Adrenal gland (tissue), 12 donors: ENCODE data around the gene RNASEL. TPM values are rescaled to one million over a fixed set of nuclear protein-coding genes. Genes with fewer than 3 reads are reported as not detected.

Experiments
- DNase-seq, 7 donors: peaks; one replicate each; pipeline ENCODE4 v3.0.0-alpha.2; 2019 to 2020
- H3K27ac ChIP-seq, 5 donors: fragments of 200-600 bp; sonication (generic) in 4 of 5; 1 replicate in 3 of 5; 2 replicates in 2 of 5; pipeline versions ENCODE4 v1.5.1 to v1.8.0; 2016 to 2020; ENCODE audit warnings: mild to moderate bottlenecking in 1 of 5
- H3K27me3 ChIP-seq: fragments of 200-600 bp; 2 replicates; pipeline ENCODE4 v1.8.0; 2021
- H3K36me3 ChIP-seq, 2 donors: fragments of 200-600 bp; replicated peaks in 1 of 2; 1 replicate in 1 of 2; 2 replicates in 1 of 2; pipeline versions ENCODE4 v1.5.1 to v1.8.0; 2018 to 2022
- H3K4me1 ChIP-seq, 2 donors: fragments of 200-600 bp; replicated peaks in 1 of 2; 1 replicate in 1 of 2; 2 replicates in 1 of 2; pipeline versions ENCODE4 v1.5.1 to v1.8.0; 2018 to 2021
- H3K4me3 ChIP-seq, 4 donors: fragments of 200-600 bp; sonication (generic) in 3 of 4; one replicate each; pipeline ENCODE4 v1.5.1; 2016 to 2018
- H3K9me3 ChIP-seq, 3 donors: fragments of 200-600 bp; sonication (generic) in 1 of 3; replicated peaks in 1 of 3; 1 replicate in 2 of 3; 2 replicates in 1 of 3; pipeline versions ENCODE4 v1.5.1 to v1.8.0; 2016 to 2021
- CTCF ChIP-seq, 6 experiments: fragments of 450-650 bp in 4 of 6; fragments of 200-600 bp in 2 of 6; sonication (generic) in 1 of 6; IDR thresholded peaks; 1 replicate in 5 of 6; 2 replicates in 1 of 6; pipeline versions ENCODE4 v1.5.1 to v1.8.0; 2016 to 2021; ENCODE audit warnings: antibody characterized with exemption in 6 of 6, mild to moderate bottlenecking in 2 of 6, moderate library complexity in 1 of 6
- POLR2A ChIP-seq, 2 donors: fragments of 450-650 bp; IDR thresholded peaks; one replicate each; pipeline ENCODE4 v1.6.1; 2017; ENCODE audit warnings: antibody characterized with exemption in 2 of 2, mild to moderate bottlenecking in 2 of 2, moderate library complexity in 1 of 2
- WGBS, 4 donors: extraction: QIAGEN DNeasy Blood & Tissue Kit in 2 of 4; methylation state at CpG; one replicate each; pipeline versions ENCODE4 v1.1.5 to v1.1.7; 2013 to 2017; 5-methylcytosine and 5-hydroxymethylcytosine counted together
- intact Hi-C, 2 donors: fragments of 100-400 bp; cut with DNase I; formaldehyde crosslinking; loops; one replicate each; pipeline versions ENCODE4 v1.14.1 to v1.15.0; 2022 to 2023
- polyA plus RNA-seq, 3 donors: library from polyadenylated mRNA; stranded (reverse); fragments of 200-250 nt in 2 of 3; fragments of 350-450 nt in 1 of 3; fragmentation: Illumina TruSeq in 1 of 3; extraction: RNeasy Lipid Tissue Mini Kit (QIAGEN cat#74804) in 1 of 3; gene quantifications; one replicate each; pipeline ENCODE4 v1.2.3, GENCODE V29; 2013 to 2014
- total RNA-seq, 9 donors: library from RNA; depleted of rRNA in 4 of 9; stranded (reverse); fragments of >200 nt in 4 of 9; fragments of 120-200 nt in 1 of 9; fragmentation: NEBNext Ultra II Directional in 1 of 9; extraction: Animal tissue kit (Norgen Biotek cat#: 25700) in 1 of 9; gene quantifications; one replicate each; pipeline versions ENCODE4 v1.1.0 to v1.2.4, GENCODE V29; 2013 to 2023
- donor health status: healthy with polysubstance abuse.
- donor health status: Bipolar disorder and iron deficiency.
- donor health status: DM: yes; HTN: yes; CAD: no.
- donor health status: DM: no; HTN: no; CAD: no.
- donor health status: DM: no; HTN: no; CAD: no.
- donor health status: DM: yes; HTN: yes; CAD: no.

RNASEL gene
- total and polyA plus RNA-seq, 12 donors = 3.5 to 24.3 (median 11.7) TPM

DNA sequence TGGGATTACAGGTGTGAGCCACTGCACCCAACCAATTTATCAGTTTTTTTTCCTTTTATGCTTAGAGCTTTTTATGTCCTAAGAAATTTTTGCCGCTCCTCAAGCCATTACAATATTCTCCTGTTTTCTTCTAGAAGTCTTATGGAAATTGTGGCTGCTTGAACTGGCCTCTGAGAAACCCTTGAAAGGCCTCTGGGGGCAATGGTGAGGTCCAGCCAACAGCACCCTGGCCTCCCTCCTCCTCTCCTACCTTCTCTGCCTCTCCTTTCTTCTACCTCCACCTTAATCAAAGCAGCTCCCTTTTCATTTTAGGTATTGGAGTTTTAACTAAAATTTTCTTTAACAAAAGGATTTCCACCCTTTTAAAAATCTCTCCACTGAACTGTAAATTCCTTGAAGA is 39.6 kb upstream of the RNASEL start:
- H3K9me3 ChIP-seq = no peaks in the 10 kb centered on the region
- no peak for TF ChIP-seq POLR2A (IDR thresholded peaks at IDR 0.05)
- no peak for TF ChIP-seq CTCF (IDR thresholded peaks at IDR 0.05)
- 95 to 100% (median 96%) methylated on average over 1 of the region's 1 CpG for WGBS, 4 donors
- no peak overlapping the region for H3K27ac ChIP-seq
- no peak overlapping the region for H3K4me3 ChIP-seq
- no peaks in the 10 kb centered on the region for H3K4me1 ChIP-seq
- H3K36me3 ChIP-seq = no peaks in the 10 kb centered on the region
- intact Hi-C loops = no loop called here
- H3K27me3 ChIP-seq = no peaks in the 10 kb centered on the region
- no peak for DNase-seq

DNA sequence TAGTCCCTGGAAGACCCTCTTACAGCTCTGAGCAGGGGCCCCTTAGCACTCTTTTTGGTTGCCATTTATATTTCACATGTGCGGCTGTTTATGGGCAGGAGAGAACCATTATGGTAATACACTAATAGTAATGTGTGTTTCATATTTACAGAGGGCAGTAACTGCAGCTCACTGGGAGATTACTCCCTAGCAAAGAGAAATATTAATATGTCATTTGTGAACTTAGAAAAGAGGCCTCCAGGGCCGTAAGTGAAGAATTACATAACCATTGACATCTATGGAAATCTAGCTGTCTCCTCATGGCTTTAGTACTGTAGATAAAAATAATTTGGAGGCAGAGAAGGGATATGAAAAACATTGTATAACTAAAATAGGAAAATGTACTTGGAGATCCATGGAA is 38.6 kb upstream of the RNASEL start:
- no peak overlapping the region for H3K4me3 ChIP-seq
- no peaks in the 10 kb centered on the region for H3K9me3 ChIP-seq
- intact Hi-C loops = no loop called here
- H3K4me1 ChIP-seq = no peaks in the 10 kb centered on the region
- TF ChIP-seq POLR2A (IDR thresholded peaks at IDR 0.05) (no peak), CTCF (IDR thresholded peaks at IDR 0.05) (no peak)
- WGBS, 4 donors = 67 to 83% (median 68%) methylated on average over 2 of the region's 2 CpGs
- H3K27ac ChIP-seq = no peak overlapping the region
- no peak for DNase-seq
- H3K36me3 ChIP-seq = no peaks in the 10 kb centered on the region
- H3K27me3 ChIP-seq = no peaks in the 10 kb centered on the region

- intact Hi-C loops = no loop called here
- no peak overlapping the region for H3K27ac ChIP-seq
- TF ChIP-seq CTCF (IDR thresholded peaks at IDR 0.05) = no peak
- TF ChIP-seq POLR2A (IDR thresholded peaks at IDR 0.05) = no peak
- H3K27me3 ChIP-seq = no peaks in the 10 kb centered on the region
- no peaks in the 10 kb centered on the region for H3K4me1 ChIP-seq
- DNase-seq = no peak
- WGBS, 4 donors = 64 to 91% (median 84%) methylated on average over 1 of the region's 1 CpG
- H3K36me3 ChIP-seq = no peaks in the 10 kb centered on the region
- no peak overlapping the region for H3K4me3 ChIP-seq
- H3K9me3 ChIP-seq = no peaks in the 10 kb centered on the region
Observed at GRCh38 chr1:182626527-182626926, 37.5 kb upstream of the RNASEL start.

DNA sequence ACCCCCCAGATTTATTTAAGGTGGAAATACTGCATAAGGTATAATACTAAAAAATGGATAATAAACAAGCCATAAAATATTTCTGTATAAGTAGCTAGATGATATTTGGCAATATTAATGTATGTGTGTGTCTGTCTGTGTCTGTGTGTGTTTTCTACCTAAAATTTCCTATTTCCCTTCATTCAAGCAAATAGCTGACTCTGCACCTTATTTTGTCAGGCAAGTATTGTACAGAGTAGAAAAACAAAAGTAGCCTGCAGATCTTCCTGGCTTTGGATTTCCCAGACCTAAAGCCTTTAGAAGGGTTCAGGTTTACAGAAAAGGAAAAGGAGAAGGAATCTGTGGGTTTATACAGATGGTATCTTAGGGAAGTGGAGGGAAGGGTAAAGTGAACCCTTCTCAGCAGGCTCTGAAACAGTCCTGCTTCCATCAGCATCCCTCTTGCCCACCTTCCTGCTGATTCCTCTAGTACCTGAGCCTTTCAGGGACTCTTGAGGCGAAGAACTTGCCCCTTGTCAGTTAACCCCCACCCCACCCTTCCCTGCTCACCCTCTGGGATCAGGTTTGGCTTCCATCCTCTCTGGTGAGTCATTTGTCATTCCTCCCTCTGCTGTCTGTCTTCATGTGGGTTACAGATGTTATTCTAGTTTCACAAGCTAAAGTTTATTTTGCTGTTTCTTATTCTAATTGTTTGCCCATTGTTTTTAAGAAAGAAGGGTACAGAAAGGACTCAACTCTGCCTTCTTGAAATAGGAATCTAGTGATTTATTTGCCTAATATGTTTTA is 36.9 kb upstream of the RNASEL start:
- DNase-seq = no peak

More for the DNA sequence above, 36.9 kb upstream of the RNASEL start:
- 29 to 86% (median 69%) methylated on average over 1 of the region's 1 CpG for WGBS, 4 donors
- Histone ChIP-seq H3K9me3 (no peaks in the 10 kb centered on the region), H3K27ac (no peak overlapping the region), H3K4me3 (no peak overlapping the region), H3K36me3 (no peaks in the 10 kb centered on the region), H3K4me1 (no peaks in the 10 kb centered on the region), H3K27me3 (no peaks in the 10 kb centered on the region)
- no peak for TF ChIP-seq CTCF (IDR thresholded peaks at IDR 0.05)
- no peak for TF ChIP-seq POLR2A (IDR thresholded peaks at IDR 0.05)
- intact Hi-C loops = no loop called here
